ENCODE results near the gene PIMREG. TPM values are rescaled to one million over a fixed set of nuclear protein-coding genes. Genes with fewer than 3 reads are reported as not detected.

PIMREG gene
- total RNA-seq, 1 donor from 2014 or later, result not detected

DNA sequence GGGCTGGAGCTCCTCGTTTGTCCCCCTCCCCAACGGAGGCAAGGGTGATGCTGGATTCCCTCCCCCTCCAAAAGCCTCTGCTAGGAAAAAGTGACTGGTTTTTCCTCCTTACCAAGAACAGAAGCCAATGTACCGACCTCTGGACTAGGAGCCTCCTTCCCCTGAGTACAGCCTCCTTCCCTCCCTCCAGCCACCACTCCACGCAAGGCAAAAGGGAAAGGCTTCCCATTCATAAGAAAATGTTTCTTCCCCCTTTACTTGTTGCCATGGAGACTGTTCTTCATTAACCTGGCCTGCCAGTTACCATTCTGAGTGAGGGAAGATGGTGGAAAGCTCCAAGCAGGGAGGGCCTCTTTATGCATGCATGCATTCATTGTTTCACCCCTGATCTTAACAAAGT lies 4.3 kb upstream of the PIMREG start:
- Histone ChIP-seq H3K9me3 (no peaks in the 10 kb centered on the region), H3K27me3 (no peaks in the 10 kb centered on the region), H3K27ac (no peak overlapping the region), H3K36me3 (no peaks in the 10 kb centered on the region), H3K4me3 (no peak overlapping the region), H3K4me1 (peaks cover 0 to 5% of the 10 kb centered on the region in 2 donors)
- DNase-seq (ENCODE audit: low spot score in 2 of 2), result no peak
- intact Hi-C loops (cut with DNase I), result loop anchor here (5.0 to 10.0 kb wide), 4 partner anchors 212 to 955 kb away; partner anchors contain the start of genes C17orf100, DERL2, MED31 and MIS12
- TF ChIP-seq CTCF (IDR thresholded peaks at IDR 0.05), result no peak

DNA sequence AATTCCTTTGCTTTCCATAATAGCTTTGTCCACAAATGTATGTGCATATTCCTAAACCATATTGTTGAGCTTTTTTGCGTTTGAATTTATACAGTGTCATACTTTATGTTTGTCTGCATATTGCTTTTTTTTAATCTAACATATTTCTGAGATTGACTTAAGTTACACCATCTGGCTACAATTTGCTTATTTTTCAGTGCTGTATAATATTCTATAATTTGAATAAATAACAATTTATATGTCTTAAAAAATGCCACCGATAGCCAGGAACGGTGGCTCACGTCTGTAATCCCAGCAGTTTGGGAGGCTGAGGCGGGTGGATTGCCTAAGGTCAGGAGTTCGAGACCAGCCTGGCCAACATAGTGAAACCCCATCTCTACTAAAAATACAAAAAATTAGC lies 1.5 kb upstream of the PIMREG start:
- Histone ChIP-seq H3K4me3 (no peak overlapping the region), H3K27me3 (no peaks in the 10 kb centered on the region), H3K4me1 (peaks cover 0 to 5% of the 10 kb centered on the region in 2 donors), H3K9me3 (no peaks in the 10 kb centered on the region), H3K27ac (no peak overlapping the region), H3K36me3 (no peaks in the 10 kb centered on the region)
- intact Hi-C loops (cut with DNase I), result loop anchor here (5.0 to 10.0 kb wide), 3 partner anchors 210 to 958 kb away; partner anchors contain the start of genes C17orf100, DERL2, MED31 and MIS12
- no peak for TF ChIP-seq CTCF (IDR thresholded peaks at IDR 0.05)
- DNase-seq (ENCODE audit: low spot score in 2 of 2), result no peak

DNA sequence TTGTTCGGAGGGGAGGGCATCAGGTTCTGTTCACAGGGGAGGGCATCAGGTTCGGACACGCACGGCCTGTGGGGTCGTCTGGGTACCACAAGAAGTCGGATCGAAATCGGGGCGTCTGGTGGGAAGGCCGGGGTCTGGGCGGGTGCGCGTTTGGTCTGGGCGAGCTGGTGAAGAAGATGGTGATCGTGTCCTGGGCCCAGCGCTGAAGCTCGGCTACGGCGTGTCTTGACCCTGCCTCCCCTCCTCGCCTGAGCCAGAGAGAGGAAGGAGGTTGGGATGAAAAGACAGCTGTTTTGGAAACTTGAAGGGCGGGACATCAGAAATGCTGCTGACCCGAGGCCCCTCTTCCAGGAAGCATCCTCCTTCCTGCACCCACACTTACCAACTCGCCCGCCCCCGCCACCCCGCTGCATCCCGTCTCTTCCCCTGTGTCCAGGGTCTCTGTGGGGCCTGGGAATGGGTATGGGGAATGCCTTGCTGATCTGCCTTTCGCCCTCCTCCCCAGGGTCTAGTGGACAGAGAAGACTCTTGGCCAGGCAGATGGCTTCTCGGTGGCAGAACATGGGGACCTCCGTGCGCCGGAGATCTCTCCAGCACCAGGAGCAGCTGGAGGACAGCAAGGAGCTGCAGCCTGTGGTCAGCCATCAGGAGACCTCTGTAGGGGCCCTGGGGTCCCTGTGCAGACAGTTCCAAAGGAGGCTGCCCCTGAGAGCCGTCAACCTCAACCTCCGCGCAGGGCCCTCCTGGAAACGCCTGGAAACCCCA lies 498 bp downstream of the PIMREG start:
- H3K4me3 ChIP-seq, result peak overlapping the region; percentile 55 to 73
- H3K27ac ChIP-seq, result no peak overlapping the region
- no peaks in the 10 kb centered on the region for H3K27me3 ChIP-seq
- DNase-seq (ENCODE audit: low spot score in 2 of 2), result no peak
- intact Hi-C loops (cut with DNase I), result loop anchor here (5.0 to 10.0 kb wide), 3 partner anchors 208 to 960 kb away; partner anchors contain the start of genes C17orf100, DERL2, MED31 and MIS12
- no peak for TF ChIP-seq CTCF (IDR thresholded peaks at IDR 0.05)
- H3K36me3 ChIP-seq, result no peaks in the 10 kb centered on the region
- no peaks in the 10 kb centered on the region for H3K9me3 ChIP-seq
- H3K4me1 ChIP-seq, result peaks cover 0 to 5% of the 10 kb centered on the region in 2 donors

DNA sequence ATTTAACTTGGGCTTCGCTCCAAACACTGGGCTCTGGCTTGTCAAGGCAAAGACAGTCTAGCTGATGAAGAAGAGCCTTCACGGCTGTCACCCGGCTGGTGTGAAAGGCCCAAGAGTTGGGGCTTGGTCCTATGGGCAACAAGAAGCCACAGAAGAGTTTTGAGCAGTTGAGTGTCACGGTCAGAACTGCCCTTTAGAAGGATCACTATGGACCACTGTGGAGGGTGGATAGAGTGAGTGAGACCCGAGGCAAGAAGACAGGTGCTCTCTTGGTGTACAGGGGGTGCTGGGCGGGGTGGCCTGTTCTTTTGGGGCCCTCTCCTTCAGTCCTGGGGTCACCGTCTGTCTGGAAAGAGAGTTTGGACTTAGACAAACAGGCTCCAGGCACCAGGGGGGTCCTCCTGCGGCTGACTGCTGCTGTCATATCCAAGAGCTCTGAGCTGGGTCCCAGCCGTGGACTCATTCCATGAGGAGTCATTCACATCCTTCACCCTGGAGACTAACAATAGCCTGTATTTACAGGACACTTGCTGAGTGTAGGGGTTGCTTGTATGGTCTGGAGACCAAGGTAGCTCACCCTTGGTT lies 2.4 kb downstream of the PIMREG start:
- no peak overlapping the region for H3K4me3 ChIP-seq
- intact Hi-C loops (cut with DNase I), result loop anchor here (10.0 kb wide), 2 partner anchors 568 to 962 kb away; partner anchors contain the start of genes DERL2, MIS12 and RNASEK
- no peak for TF ChIP-seq CTCF (IDR thresholded peaks at IDR 0.05)
- H3K4me1 ChIP-seq, result peaks cover 0 to 5% of the 10 kb centered on the region in 2 donors
- H3K36me3 ChIP-seq, result no peaks in the 10 kb centered on the region
- no peaks in the 10 kb centered on the region for H3K9me3 ChIP-seq
- H3K27ac ChIP-seq, result no peak overlapping the region
- no peak for DNase-seq (ENCODE audit: low spot score in 2 of 2)
- H3K27me3 ChIP-seq, result no peaks in the 10 kb centered on the region

- Histone ChIP-seq H3K9me3 (no peaks in the 10 kb centered on the region), H3K4me3 (no peak overlapping the region), H3K27me3 (no peaks in the 10 kb centered on the region), H3K27ac (no peak overlapping the region), H3K4me1 (peaks cover 0 to 5% of the 10 kb centered on the region in 2 donors), H3K36me3 (no peaks in the 10 kb centered on the region)
- no peak for TF ChIP-seq CTCF (IDR thresholded peaks at IDR 0.05)
- intact Hi-C loops (cut with DNase I), result loop anchor here (10.0 kb wide), 2 partner anchors 566 to 964 kb away; partner anchors contain the start of genes DERL2, MIS12 and RNASEK
- no peak for DNase-seq (ENCODE audit: low spot score in 2 of 2)
Observed at GRCh38 chr17:6448473-6448872, 4.2 kb downstream of the PIMREG start.

Measured in ascending aorta (tissue), 2 donors.